Hematopoietic multipotent progenitor cell treated with erythropoietin and hydrocortisone succinate and interleukin-3 and kit ligand, for 17 days (in vitro differentiated cells): ENCODE data around the gene RERE.
A peak's percentile ranks its signal among the peaks of the same experiment; 100 is the strongest.
"Not testable (repeated sequence)": the region's sequence is repeated elsewhere in the genome, so short reads cannot be mapped to it uniquely, and the experiment has no call there.

Experiments used
- DNase-seq: peaks from one replicate; pipeline ENCODE4 v3.0.0-alpha.2; 2015; ENCODE audit warnings: low spot score

RERE gene

DNA sequence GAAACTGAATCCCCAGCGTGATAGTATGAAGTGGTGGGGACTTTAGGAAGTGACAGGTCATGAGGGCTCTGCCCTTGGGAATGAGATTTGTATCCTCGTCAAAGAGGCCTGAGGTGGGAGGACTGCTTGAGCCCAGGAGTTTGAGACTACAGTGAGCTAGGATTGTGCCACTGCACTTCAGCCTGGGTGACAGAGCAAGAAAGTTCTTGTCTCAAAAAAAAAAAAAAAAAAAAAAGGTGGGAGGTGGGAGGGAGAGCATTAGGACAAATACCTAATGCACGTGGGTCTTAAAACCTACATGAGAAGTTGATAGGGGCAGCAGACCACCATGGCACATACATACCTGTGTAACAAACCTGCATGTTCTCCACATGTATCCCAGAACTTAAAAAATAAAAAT, 24.0 kb upstream of the RERE start:
- no peak for DNase-seq

DNA sequence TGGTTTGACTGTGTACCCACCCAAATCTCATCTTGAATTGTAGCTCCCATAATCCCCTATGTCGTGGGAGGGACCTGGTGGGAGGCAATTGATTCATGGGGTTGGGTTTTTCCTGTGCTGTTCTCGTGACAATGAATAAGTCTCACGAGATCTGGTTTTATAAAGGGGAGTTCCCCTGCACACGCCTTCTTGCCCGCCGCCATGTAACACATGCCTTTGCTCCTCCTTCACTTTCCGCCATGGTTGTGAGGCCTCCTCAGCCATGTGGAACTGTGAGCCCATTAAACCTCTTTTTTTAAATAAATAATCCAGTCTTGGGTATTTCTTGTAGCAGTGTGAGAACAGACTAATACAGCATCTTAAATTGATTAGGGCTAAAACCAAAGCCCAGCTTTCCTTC, 22.6 kb upstream of the RERE start:
- DNase-seq, result no peak

DNA sequence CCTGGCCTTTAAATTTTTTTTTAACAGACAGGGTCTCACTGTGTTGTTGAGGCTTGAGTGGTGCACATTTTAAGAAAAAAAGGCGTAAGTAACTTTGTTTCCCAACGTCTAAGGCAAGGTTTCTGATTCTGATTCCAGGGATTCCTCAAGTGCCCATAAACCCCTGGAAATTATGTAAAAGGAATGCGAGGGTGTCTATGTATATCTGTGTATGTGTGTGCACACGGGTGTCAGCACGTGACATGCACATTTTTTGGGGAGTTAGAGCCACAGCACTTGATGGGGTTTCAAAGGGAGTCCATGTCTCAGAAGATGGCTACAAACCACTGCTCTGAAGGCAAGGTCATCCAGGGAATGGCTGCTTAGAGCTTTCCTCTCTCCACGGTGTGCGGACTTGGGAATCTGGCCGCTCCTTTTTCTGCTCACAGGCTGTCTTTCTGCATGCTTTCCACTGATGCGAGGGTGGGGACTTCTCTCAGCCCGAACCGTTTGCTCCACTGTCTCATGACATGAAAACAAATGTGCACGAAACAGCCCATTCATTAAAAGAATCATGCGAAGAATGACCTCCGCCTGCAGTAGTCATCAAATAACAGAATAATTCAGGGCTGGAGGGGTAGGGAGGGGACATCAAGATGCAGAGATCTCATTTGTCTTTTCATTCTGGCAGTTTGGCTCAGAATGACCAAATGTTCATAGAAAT, 18.7 kb upstream of the RERE start:
- DNase-seq, result no peak

DNA sequence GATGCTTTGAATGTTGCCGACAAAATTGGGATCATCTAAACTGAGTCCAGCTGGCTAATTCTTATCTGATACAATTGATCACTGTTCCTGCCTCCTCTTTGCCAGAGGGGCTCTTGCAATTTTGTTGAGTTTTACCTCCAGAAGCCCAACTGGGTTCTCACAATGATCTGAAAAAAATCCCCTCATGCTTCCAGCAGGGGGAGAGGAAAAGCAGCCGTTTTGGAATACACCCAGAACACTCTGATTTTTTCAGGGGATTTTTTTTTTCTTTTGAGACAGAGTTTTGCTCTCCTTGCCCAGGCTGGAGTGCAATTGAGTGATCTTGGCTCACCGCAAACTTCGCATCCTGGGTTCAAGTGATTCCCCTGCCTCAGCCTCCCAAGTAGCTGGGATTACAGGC, 13.9 kb upstream of the RERE start:
- DNase-seq, result no peak

DNA sequence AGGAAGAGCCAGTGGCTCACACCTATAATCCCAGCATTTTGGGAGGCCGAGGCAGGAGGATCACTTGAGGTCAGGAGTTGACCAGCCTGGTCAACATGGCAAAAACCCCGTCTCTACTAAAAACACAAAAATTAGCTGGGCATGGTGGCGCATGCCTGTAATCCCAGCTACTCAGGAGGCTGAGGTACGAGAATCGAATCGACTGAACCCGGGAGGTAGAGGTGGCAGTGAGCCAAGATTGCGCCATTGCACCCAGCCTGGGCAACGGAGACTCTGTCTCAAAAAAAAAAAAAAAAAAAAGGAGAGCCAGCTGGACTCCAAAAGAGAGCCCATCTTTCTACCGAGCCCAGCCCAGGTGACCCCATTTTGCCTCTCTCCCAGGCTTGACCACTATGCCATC, 13.3 kb upstream of the RERE start:
- DNase-seq, result not testable (repeated sequence)

DNA sequence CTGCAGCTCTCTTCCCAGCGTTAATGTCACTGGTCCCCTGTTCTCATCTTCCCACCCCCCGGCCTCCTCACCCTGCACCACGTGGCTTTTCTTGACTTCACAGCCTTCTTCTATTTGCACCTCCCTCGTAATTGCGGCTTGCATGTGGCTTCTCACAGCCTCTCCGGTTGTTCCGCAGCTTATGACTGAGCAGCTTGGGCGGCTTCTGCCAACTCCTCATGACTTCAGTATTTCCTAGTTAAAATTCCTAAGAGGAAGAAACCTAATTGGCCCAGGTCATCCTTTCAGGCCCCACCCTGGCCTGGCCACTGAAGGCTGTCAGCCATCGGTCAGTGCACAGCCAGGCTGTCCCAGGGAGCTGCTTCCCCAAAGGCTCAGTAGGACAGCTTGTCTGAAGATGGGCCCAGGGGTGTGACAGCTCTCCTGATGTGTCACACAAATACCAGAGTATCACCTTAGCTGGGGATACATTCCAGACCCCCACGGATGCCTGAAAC, 8.6 kb upstream of the RERE start:
- no peak for DNase-seq

DNA sequence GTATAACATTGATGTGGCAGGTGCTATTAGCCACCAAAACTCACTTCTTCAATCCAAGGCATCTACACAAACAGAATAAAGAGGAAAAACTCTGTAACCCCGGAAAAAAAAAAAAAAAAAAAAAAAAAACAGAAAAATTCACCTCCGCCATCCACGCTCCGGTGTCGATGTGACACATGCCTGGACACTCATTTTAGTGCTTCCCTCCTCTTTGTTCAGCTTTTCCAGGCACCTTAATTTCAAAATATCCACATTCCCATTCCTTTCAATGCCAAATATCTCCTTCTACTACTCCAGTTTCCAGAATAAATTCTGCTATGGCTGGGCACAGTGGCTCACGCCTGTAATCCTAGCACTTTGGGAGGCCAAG, 5.8 kb upstream of the RERE start:
- no peak for DNase-seq

DNA sequence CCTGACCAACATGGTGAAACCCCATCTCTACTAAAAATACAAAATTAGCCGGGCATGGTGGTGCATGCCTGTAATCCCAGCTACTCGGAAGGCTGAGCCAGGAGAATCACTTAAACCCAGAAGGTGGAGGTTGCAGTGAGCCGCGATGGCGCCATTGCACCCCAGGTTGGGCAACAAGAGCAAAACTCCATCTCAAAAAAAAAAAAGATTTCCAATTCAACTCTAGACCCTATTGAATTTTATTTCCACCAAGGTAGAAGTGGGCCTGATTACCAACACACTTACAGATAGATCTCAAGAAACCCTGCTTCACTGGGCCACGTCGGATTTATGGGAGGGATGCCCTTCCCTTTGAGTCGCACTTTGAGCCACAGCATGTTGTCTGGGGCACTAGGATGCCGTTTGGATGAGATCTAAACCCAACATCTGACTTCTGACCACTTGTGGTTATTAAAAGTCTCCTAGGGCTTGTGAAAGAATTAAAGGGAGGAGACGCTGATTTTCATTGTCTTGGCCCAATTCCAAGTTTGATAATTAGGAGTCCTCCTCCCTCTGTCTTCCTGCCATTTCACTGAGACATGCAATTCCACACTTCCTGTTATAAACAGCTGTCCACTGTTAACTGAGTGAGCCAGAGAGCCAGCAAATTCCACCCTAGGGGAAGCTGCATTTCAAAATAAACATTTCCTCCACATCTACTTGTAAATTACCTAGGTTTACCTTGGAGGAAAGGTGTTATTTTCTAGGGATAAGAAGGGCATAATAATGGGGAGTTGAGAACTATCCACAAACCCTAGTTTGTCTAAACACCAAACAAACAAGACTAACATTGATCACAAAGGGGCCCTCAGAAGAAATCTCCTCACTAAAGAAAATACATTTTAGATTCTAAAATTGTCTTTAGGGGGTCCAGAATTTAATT, 5.2 kb upstream of the RERE start:
- no peak for DNase-seq

DNA sequence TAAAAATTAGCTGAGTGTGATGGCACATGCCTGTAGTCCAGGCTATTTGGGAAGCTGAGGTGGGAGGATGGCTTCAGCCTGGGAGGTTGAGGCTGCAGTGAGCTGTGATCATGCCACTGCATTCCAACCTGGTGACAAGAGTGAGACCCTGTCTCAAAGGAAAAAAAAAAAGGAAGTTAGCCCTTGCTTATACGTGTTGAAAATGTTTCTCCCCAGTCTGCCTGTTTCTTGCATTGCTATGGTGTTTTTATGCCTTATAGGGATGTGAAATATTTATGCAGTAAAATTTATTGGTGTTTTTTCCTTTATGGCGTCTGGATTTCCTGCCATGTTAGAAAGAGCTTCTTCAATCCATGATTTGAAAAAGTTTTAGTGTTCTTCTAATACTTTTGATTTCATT, 3.6 kb upstream of the RERE start:
- no peak for DNase-seq

DNA sequence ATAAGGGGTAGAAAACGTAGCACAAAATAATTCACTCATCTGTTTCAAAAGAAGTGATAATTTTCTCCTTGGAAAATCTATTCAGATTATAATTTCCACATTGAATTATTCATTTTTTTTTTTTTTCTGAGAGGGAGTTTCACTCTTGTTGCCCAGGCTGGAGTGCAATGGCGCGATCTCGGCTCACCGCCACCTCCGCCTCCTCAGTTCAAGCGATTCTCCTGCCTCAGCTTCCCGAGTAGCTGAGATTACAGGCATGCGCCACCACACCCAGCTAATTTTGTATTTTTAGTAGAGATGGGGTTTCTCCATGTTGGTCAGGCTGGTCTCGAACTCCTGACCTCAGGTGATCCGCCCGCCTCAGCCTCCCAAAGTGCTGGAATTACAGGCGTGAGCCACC, 1.3 kb upstream of the RERE start:
- DNase-seq, result not testable (repeated sequence)

DNA sequence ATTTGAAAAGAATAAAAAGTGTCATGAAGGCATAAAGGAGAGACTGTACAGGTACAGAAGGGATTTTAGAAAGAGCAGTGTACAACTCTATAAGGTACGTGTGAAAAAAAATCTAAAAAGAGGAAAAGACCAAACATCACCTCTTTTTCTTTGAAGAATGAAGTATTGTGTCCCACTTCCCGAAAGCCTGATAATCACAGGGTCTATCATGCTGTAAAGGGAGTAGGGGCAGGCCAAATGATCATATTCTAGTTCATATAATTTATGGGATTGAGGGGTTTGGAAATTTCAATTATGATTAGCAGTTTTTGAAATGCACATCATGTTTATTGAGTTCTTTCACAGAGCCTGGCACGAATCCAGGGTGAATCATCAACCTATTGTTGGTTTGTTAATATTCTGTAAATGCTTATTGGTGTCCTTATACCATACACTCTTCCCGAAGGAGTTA, 910 bp upstream of the RERE start:
- DNase-seq, result peak; percentile 39

DNA sequence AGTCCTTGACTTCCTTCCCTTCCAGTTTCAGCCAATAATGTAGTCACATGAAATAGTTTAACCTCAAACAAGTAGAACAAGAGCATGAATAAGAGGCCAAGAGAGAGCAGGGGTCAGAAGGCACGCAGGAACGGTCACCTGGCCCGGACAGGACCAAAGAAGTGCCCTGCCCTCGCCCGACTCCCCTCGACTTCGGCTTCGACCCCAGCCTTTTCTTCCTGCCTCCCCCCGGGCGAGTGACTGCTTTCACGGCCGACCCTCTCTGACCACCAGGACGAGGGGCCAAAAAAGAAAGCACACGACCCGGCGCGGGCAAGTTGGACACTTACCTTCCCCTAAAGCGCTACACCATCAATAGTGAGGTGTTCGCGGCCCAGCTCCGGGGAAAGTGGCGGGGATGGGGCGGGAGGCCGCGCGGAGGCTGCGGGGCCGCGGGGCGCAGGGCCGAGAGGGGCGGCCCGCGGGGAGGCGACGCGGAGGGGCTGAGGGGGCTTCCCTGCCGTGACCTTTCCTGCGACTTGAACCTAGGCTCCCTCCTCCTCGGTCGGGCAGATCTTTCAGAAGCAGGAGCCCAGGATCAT, 519 bp downstream of the RERE start:
- peak; percentile 28 for DNase-seq

DNA sequence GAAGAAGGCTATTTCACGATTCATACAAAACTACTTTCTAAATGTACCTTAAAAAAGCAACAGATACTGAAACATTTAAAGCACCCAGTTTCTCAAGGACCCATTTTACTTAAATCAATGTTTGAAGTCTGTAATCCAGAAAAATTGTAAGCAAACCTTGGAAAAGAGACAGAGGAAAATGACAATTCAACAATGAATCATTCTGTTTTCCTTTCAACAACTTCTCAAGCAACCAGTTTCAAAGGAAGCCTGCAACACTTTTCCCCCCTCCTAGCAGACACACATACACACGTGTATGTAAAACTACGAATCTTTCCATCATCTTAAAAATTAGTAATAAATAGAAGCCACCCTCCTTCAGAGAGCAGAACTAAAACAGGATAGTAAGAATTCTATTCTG, 1.2 kb downstream of the RERE start:
- peak; percentile 23 for DNase-seq

DNA sequence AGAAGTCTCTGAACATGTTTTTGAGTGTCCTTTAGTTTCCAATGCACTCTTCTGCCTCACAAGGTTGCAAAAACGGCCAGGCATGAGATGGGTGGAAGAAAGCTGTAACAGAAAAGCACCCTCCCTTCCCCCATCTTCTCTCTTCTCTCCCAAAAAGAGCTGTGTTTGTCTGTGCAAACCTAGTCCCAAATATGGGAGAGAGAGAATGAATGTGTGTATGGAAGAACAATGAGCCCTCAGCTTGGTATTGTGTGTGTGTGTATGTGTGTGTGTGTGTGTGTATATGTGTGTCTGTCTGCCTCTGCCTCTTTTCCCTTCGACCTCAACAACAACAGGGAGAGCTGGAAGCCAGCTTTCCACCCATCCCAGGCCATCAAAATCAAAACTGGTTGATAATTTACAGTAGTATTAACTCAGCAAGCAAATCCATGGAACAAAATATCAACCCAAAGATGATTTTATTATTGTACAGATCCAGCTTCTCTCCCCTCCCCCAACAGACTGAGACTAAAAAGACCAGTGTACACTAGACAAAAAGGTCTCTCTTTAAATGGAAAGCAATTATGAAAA, 1.8 kb downstream of the RERE start:
- DNase-seq, result no peak

DNA sequence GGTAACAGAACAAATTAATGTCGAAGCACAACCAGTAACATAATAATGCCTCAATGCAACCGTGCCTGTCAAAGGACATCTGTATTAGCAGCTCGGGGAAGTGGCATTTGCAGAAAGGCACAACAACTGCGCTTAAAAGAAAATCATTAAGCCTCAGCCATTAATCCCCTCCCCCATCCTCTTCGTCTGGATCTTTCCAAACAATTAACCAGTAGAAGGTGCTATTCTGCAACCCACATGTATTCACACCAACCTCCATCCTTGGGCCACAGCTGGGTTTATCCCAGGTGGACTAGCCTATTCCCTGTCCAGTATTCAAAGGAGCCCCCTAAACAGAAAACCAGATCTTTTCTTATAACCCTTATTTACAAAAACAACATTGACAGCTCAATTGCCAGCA, 2.6 kb downstream of the RERE start:
- DNase-seq, result peak; percentile 28

DNA sequence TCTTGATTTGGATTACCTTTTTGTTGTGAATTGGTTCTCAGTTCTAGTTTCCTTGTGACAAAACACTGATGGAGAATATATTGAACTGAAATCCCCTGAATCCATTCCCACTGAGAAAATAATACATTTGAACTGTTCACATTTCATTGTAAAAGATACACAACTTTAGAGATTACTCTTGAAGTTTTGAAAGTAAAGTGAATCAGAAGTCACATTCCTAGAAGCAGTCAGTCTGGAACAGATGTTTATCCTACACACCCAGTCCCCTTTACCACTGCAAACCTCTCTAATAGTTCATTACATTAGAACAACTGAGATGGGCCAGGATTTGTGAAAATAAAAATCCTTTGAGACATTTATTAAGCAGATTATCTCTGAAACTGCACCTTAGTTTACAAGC, 3.4 kb downstream of the RERE start:
- no peak for DNase-seq

DNA sequence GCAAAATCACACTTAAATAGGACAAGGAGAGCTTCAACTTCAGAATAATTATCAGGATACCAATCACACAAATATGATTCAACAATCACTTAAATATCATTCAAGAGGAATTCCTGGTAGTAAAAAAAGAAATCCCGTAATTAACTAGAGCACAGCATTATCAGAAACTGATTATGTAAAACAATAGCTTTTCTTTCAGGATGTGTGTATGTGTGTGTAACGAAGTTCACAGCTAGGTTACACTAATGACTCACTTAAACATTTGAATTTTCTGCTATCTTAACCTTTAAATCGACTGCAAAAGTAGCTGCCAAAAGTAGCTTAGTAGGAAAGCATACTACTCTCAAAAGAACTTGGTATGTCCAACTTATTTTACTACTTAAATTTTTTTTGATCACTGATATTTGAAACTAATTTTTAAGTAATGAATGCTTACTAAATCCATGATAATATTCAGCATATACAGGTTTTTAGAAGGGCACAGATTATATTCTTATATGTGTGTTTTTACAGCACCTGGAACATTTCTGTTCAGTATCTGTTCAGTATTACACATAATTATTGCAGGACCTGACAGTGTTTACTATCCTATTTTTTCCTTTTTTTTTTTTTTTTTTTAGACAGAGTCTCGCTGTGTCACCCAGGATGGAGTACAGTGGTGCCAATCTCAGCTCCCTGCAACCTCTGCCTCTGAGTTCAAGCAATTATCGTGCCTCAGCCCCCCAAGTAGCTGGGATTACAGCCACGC, 4.2 kb downstream of the RERE start:
- DNase-seq, result no peak

DNA sequence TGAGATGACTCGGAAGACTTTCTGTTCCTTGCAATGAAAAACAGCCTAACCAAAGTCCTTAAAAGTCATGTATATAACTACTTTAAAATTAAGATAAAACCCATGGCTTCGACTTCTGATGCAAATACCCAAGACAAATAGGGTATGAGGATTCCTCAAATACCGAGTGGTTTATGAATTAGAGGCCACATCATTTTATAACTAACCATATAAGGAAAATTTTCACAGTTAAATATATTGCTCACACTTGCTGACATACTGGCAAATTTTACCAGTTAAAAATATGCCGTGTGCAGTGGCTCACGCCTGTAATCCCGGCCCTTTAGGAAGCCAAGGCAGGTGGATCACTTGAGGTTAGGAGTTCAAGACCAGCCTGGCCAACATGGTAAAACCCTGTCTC, 5.4 kb downstream of the RERE start:
- DNase-seq, result no peak

DNA sequence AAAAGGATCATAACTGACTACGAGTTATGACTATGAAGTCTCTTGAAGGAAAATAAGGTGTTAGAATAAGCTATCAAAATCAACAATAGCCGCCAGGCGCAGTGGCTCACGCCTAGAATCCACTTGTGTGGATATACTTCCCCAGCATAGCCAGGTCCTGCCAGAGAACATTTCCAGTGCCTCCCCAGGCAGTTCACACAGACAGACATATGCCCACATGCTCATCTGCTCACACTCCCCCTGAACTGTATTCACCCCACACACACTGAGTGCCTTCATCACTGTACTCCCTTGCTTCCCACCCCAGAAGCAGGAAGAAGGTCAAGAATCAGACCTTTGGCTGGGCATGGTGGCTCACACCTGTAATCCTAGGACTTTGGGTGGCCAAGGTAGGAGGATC, 6.5 kb downstream of the RERE start:
- no peak for DNase-seq

DNA sequence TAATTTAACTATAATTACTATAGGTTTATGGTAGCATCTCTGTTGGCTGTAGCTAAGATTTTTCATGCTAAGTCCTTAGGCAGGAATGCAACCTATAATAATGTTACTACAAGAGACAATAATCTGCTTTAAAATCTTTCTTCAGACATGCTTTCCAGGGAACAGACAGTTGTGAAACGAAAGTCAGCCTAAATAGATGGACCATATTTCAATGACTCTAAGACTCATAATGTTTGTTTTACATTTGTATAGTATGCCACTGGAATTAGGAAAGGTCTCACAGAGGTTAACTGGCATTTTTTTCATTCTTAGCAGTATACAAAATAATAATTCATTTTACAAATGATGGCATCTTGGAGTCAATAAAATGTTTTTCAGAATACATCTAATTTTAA, 8.1 kb downstream of the RERE start:
- no peak for DNase-seq

DNA sequence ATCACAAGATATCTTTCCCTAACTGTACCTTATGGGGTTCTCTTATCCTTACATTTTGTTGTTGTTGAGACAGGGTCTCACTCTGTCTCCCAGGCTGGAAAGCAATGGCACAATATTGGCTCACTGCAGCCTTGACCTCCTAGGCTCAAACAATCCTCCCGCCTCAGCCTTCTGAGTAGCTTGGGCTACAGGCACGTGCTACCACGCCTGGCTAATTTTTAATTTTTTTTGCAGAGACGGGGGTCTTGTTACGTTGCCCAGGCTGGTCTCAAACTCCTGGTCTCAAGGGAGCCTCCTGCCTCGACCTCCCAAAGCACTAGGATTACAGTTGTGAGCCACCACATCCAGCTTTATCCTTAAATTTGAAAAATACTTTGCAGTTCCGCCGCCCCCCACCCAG, 10.4 kb downstream of the RERE start:
- DNase-seq, result no peak

DNA sequence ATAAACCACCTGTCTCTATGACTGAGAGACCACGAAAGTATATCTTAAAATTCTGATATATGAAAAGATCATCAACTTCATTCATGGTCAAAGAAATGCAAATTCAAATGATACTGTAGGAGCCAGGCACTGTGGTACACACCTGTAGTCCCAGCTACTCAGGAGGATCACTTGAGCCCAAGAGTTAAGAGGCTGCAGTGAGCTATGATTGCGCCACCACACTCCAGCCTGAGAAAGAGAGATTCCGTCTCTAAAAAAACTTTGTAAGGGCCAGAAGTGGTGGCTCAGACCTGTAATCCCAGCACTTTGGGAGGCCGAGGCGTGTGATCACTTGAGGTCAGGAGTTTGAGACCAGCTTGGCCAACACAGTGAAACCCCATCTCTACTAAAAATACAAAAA, 17.0 kb downstream of the RERE start:
- DNase-seq, result no peak
